ENCODE data around the gene HDLBP. TPM values are rescaled to one million over a fixed set of nuclear protein-coding genes. Genes with fewer than 3 reads are reported as not detected.

HDLBP gene
- total RNA-seq, 1 donor: 121 TPM

GRCh38 chr2:241350530-241350877, 35.0 kb upstream of the HDLBP start:
- no peak overlapping the region for H3K4me3 ChIP-seq (ENCODE audit: low read length)
- H3K4me1 ChIP-seq (ENCODE audit: insufficient read depth, low read length): peaks cover 4% of the 10 kb centered on the region
- no peaks in the 10 kb centered on the region for H3K27me3 ChIP-seq (ENCODE audit: insufficient read depth, low read length)
- no peaks in the 10 kb centered on the region for H3K9me3 ChIP-seq (ENCODE audit: low read depth, low read length)

- peaks cover under 1% of the 10 kb centered on the region for H3K4me1 ChIP-seq (ENCODE audit: insufficient read depth, low read length)
- H3K9me3 ChIP-seq (ENCODE audit: low read depth, low read length): no peaks in the 10 kb centered on the region
- H3K4me3 ChIP-seq (ENCODE audit: low read length): no peak overlapping the region
- H3K27me3 ChIP-seq (ENCODE audit: insufficient read depth, low read length): no peaks in the 10 kb centered on the region
Measured at GRCh38 chr2:241349941-241350340, 34.5 kb upstream of the HDLBP start.

GRCh38 chr2:241344925-241345651, 29.6 kb upstream of the HDLBP start:
- no peak overlapping the region for H3K4me3 ChIP-seq (ENCODE audit: low read length)
- no peaks in the 10 kb centered on the region for H3K9me3 ChIP-seq (ENCODE audit: low read depth, low read length)
- H3K27me3 ChIP-seq (ENCODE audit: insufficient read depth, low read length): no peaks in the 10 kb centered on the region
- peaks cover 5% of the 10 kb centered on the region for H3K4me1 ChIP-seq (ENCODE audit: insufficient read depth, low read length)

GRCh38 chr2:241340631-241341163, 25.2 kb upstream of the HDLBP start:
- H3K4me1 ChIP-seq (ENCODE audit: insufficient read depth, low read length): peaks cover 14% of the 10 kb centered on the region
- no peaks in the 10 kb centered on the region for H3K9me3 ChIP-seq (ENCODE audit: low read depth, low read length)
- H3K27me3 ChIP-seq (ENCODE audit: insufficient read depth, low read length): no peaks in the 10 kb centered on the region
- no peak overlapping the region for H3K4me3 ChIP-seq (ENCODE audit: low read length)

GRCh38 chr2:241339839-241340630, 24.6 kb upstream of the HDLBP start:
- Histone ChIP-seq H3K4me3 (ENCODE audit: low read length) (no peak overlapping the region), H3K4me1 (ENCODE audit: insufficient read depth, low read length) (peaks cover 14% of the 10 kb centered on the region), H3K9me3 (ENCODE audit: low read depth, low read length) (no peaks in the 10 kb centered on the region), H3K27me3 (ENCODE audit: insufficient read depth, low read length) (no peaks in the 10 kb centered on the region)

GRCh38 chr2:241334813-241335212, 19.3 kb upstream of the HDLBP start:
- no peaks in the 10 kb centered on the region for H3K9me3 ChIP-seq (ENCODE audit: low read depth, low read length)
- H3K4me3 ChIP-seq (ENCODE audit: low read length): no peak overlapping the region

GRCh38 chr2:241330616-241330981, 15.1 kb upstream of the HDLBP start:
- Histone ChIP-seq H3K4me1 (ENCODE audit: insufficient read depth, low read length) (no peaks in the 10 kb centered on the region), H3K27me3 (ENCODE audit: insufficient read depth, low read length) (no peaks in the 10 kb centered on the region), H3K4me3 (ENCODE audit: low read length) (no peak overlapping the region), H3K9me3 (ENCODE audit: low read depth, low read length) (no peaks in the 10 kb centered on the region)

More at GRCh38 chr2:241334813-241335212, 19.3 kb upstream of the HDLBP start:
- no peaks in the 10 kb centered on the region for H3K27me3 ChIP-seq (ENCODE audit: insufficient read depth, low read length)
- H3K4me1 ChIP-seq (ENCODE audit: insufficient read depth, low read length): peaks cover 9% of the 10 kb centered on the region

GRCh38 chr2:241329669-241330615, 14.5 kb upstream of the HDLBP start:
- peaks cover 4% of the 10 kb centered on the region for H3K4me1 ChIP-seq (ENCODE audit: insufficient read depth, low read length)

GRCh38 chr2:241325257-241325656, 9.8 kb upstream of the HDLBP start:
- Histone ChIP-seq H3K4me3 (ENCODE audit: low read length) (no peak overlapping the region), H3K27me3 (ENCODE audit: insufficient read depth, low read length) (no peaks in the 10 kb centered on the region), H3K9me3 (ENCODE audit: low read depth, low read length) (no peaks in the 10 kb centered on the region), H3K4me1 (ENCODE audit: insufficient read depth, low read length) (peaks cover 35% of the 10 kb centered on the region)

More at GRCh38 chr2:241329669-241330615, 14.5 kb upstream of the HDLBP start:
- no peaks in the 10 kb centered on the region for H3K9me3 ChIP-seq (ENCODE audit: low read depth, low read length)
- H3K4me3 ChIP-seq (ENCODE audit: low read length): no peak overlapping the region
- no peaks in the 10 kb centered on the region for H3K27me3 ChIP-seq (ENCODE audit: insufficient read depth, low read length)

- Histone ChIP-seq H3K4me3 (ENCODE audit: low read length) (no peak overlapping the region), H3K27me3 (ENCODE audit: insufficient read depth, low read length) (no peaks in the 10 kb centered on the region), H3K9me3 (ENCODE audit: low read depth, low read length) (no peaks in the 10 kb centered on the region), H3K4me1 (ENCODE audit: insufficient read depth, low read length) (peaks cover 36% of the 10 kb centered on the region)
Measured at GRCh38 chr2:241324775-241325174, 9.3 kb upstream of the HDLBP start.

GRCh38 chr2:241323778-241324177, 8.3 kb upstream of the HDLBP start:
- peaks cover 44% of the 10 kb centered on the region for H3K4me1 ChIP-seq (ENCODE audit: insufficient read depth, low read length)
- no peaks in the 10 kb centered on the region for H3K27me3 ChIP-seq (ENCODE audit: insufficient read depth, low read length)
- no peaks in the 10 kb centered on the region for H3K9me3 ChIP-seq (ENCODE audit: low read depth, low read length)
- no peak overlapping the region for H3K4me3 ChIP-seq (ENCODE audit: low read length)

- H3K4me3 ChIP-seq (ENCODE audit: low read length): no peak overlapping the region
Measured at GRCh38 chr2:241321886-241322285, 6.4 kb upstream of the HDLBP start.

GRCh38 chr2:241321033-241321432, 5.6 kb upstream of the HDLBP start:
- Histone ChIP-seq H3K4me3 (ENCODE audit: low read length) (no peak overlapping the region), H3K9me3 (ENCODE audit: low read depth, low read length) (no peaks in the 10 kb centered on the region), H3K27me3 (ENCODE audit: insufficient read depth, low read length) (no peaks in the 10 kb centered on the region), H3K4me1 (ENCODE audit: insufficient read depth, low read length) (peaks cover 68% of the 10 kb centered on the region)

More at GRCh38 chr2:241321886-241322285, 6.4 kb upstream of the HDLBP start:
- Histone ChIP-seq H3K9me3 (ENCODE audit: low read depth, low read length) (no peaks in the 10 kb centered on the region), H3K27me3 (ENCODE audit: insufficient read depth, low read length) (no peaks in the 10 kb centered on the region), H3K4me1 (ENCODE audit: insufficient read depth, low read length) (peaks cover 62% of the 10 kb centered on the region)

- peaks cover 68% of the 10 kb centered on the region for H3K4me1 ChIP-seq (ENCODE audit: insufficient read depth, low read length)
- no peaks in the 10 kb centered on the region for H3K27me3 ChIP-seq (ENCODE audit: insufficient read depth, low read length)
- no peaks in the 10 kb centered on the region for H3K9me3 ChIP-seq (ENCODE audit: low read depth, low read length)
- H3K4me3 ChIP-seq (ENCODE audit: low read length): no peak overlapping the region
Measured at GRCh38 chr2:241320394-241320793, 4.9 kb upstream of the HDLBP start.
